OCI-LY7 (cell line): ENCODE measurements around the gene SPOCK1.

Experiments used
- EZH2phosphoT487 ChIP-seq: fragments of 200-600 bp; sonication (generic); IDR thresholded peaks from 2 replicates; pipeline ENCODE4 v1.6.1; 2018; ENCODE audit warnings: low read depth, borderline replicate concordance, mild to moderate bottlenecking, mixed run types, antibody characterized with exemption, low read length, moderate library complexity, mixed read lengths
- TF ChIP-seq, protein P1 (sequence below): fragments of 200-600 bp; sonication (generic); conservative IDR thresholded peaks from 2 replicates; pipeline ENCODE4 v1.5.1; 2014; ENCODE audit warnings: mild to moderate bottlenecking, antibody characterized with exemption, low read length, moderate library complexity, mixed read lengths

DNA sequence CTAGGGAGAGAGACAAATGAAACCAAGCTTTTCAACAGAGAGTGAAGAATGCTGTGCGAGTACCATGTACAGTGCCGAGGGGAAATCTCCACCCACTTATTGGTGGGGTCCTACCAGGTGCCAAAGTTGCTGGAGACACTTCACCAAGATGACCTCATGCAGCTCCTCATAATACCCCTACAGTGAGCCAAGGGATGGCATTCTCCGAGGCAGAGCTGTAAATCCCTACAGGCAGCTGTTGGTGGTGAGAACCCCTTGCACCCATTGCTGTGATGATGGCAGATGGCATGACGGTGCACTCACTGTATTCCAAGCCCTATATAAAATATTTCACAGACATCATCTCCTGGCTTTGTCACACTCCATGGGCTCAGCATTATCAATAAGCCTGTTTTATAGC is 464.9 kb downstream of the SPOCK1 start:
- TF ChIP-seq, protein P1, sequence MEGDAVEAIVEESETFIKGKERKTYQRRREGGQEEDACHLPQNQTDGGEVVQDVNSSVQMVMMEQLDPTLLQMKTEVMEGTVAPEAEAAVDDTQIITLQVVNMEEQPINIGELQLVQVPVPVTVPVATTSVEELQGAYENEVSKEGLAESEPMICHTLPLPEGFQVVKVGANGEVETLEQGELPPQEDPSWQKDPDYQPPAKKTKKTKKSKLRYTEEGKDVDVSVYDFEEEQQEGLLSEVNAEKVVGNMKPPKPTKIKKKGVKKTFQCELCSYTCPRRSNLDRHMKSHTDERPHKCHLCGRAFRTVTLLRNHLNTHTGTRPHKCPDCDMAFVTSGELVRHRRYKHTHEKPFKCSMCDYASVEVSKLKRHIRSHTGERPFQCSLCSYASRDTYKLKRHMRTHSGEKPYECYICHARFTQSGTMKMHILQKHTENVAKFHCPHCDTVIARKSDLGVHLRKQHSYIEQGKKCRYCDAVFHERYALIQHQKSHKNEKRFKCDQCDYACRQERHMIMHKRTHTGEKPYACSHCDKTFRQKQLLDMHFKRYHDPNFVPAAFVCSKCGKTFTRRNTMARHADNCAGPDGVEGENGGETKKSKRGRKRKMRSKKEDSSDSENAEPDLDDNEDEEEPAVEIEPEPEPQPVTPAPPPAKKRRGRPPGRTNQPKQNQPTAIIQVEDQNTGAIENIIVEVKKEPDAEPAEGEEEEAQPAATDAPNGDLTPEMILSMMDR: no peak
- no peak for TF ChIP-seq EZH2phosphoT487
